ENCODE measurements around the gene MAGED4.
"Not testable (repeated sequence)": the region's sequence is repeated elsewhere in the genome, so short reads cannot be mapped to it uniquely, and the experiment has no call there.

The MAGED4 gene, protein sequence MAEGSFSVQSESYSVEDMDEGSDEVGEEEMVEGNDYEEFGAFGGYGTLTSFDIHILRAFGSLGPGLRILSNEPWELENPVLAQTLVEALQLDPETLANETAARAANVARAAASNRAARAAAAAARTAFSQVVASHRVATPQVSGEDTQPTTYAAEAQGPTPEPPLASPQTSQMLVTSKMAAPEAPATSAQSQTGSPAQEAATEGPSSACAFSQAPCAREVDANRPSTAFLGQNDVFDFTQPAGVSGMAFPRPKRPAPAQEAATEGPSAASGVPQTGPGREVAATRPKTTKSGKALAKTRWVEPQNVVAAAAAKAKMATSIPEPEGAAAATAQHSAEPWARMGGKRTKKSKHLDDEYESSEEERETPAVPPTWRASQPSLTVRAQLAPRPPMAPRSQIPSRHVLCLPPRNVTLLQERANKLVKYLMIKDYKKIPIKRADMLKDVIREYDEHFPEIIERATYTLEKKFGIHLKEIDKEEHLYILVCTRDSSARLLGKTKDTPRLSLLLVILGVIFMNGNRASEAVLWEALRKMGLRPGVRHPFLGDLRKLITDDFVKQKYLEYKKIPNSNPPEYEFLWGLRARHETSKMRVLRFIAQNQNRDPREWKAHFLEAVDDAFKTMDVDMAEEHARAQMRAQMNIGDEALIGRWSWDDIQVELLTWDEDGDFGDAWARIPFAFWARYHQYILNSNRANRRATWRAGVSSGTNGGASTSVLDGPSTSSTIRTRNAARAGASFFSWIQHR

DNA sequence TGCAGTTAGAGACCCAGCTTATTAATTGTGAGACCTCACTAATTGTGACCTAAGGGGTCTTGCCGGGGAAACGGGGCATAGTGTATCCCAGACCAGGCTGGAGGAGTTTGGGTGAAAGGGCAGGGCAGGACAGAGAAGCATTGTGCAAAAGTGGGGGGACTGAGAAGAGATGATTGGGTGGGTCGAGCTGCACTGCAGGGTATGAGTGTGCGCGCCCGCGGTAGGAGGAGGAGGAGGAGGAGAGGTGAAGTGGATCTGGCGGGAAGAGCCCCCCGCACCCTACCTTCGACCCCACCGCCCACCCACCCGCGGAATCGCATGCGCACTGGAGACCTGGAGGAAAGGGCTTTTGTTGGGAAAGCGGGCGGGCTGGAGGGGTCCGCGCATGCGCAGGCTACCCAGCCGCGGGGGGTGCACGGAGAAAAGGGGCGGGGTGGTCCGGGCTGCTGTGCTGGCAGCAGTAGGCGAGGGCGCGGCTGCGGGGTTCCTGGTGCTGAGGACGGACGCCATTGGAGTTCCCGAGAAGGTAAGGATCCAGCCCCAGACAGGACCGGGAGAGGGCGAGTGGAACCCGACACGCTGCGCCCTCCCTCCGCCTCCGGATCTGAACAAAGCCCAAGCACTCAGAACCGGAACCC is at the start of gene MAGED4:
TSS of gene MAGED4 (plus strand) at position 449 of the 638 bp plus-strand sequence. CDS start 1,035 bp downstream, outside the sequence.
- H3K4me3 ChIP-seq (ENCODE audit: low read depth, low read length): not testable (repeated sequence)

DNA sequence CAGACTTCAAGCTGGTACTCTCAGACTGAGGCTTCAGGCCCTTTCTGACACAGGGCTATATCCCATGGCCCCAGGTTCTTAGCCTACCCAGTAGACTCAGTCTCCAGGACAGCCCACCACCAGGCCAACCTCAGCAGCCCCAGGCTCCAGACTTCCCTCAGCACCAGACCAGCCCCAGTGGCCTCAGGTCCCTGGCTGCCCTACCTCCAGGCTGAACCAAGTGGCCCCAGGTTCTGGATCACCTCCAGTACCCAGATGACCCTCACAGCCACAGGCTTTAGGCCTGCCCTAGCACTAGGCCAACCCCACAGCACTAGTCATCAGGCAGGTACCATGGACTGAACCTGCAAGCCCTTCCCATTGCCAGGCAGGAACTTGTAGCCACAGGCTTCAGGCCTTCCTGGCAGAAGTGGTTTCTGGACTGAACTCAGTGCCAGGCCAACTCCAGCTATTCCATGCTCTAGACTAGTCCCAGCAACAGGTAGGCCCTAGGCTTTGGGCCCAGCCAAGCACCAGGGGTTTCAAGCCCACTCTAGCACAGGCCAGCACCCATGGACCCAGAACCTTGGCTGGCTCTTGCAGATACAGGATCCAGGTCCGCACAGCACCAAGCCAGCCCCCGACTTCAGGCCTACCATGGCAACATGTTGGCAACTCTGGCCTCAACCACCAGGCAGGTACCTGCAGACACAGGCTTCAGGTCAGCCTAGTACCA is 45.7 kb upstream of the MAGED4 start:
- H3K4me3 ChIP-seq (ENCODE audit: low read depth, low read length): no peak overlapping the region
- TF ChIP-seq, protein P1, sequence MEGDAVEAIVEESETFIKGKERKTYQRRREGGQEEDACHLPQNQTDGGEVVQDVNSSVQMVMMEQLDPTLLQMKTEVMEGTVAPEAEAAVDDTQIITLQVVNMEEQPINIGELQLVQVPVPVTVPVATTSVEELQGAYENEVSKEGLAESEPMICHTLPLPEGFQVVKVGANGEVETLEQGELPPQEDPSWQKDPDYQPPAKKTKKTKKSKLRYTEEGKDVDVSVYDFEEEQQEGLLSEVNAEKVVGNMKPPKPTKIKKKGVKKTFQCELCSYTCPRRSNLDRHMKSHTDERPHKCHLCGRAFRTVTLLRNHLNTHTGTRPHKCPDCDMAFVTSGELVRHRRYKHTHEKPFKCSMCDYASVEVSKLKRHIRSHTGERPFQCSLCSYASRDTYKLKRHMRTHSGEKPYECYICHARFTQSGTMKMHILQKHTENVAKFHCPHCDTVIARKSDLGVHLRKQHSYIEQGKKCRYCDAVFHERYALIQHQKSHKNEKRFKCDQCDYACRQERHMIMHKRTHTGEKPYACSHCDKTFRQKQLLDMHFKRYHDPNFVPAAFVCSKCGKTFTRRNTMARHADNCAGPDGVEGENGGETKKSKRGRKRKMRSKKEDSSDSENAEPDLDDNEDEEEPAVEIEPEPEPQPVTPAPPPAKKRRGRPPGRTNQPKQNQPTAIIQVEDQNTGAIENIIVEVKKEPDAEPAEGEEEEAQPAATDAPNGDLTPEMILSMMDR (IDR thresholded peaks at IDR 0.05; ENCODE audit: borderline replicate concordance, insufficient read depth, low read depth, low read length): no peak

DNA sequence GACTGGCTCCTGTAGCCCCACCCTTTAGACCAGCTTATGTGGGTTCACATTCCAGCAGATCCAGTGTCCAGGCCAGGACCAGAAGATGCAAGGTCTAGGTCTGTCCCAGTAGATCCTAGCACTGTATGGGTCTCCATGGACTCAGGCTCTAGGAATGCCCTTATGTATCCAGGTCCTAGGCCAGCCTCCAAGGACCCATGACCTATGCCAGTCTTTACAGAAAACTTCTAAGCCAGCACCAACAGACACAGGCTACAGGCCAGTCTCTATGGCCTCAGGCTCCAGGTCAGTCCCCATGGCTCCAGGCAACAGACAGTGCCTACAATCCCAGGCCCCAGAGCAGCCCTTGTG is 45.2 kb upstream of the MAGED4 start:
- H3K4me3 ChIP-seq (ENCODE audit: low read depth, low read length): no peak overlapping the region
- TF ChIP-seq, protein P1 (IDR thresholded peaks at IDR 0.05; ENCODE audit: borderline replicate concordance, insufficient read depth, low read depth, low read length): no peak

DNA sequence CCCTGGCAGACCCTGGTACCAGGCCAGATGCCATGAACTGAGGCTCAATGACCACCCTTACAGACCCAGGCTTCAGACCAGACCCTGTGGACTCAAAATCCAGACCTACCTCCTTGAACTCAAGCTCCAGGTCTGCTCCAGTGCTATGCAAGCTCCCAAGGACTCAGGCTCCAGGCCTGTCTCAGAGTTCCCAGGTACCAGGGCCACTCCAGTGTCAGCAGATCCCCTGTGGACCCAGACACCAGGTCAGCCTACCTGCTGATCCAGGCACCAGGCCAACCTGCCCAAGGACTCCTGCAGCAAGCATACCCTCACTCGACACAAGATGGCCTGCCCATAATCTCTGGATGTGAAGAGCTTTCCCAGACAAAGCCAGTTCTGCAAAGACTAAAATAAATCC is 44.7 kb upstream of the MAGED4 start:
- TF ChIP-seq, protein P1 (IDR thresholded peaks at IDR 0.05; ENCODE audit: borderline replicate concordance, insufficient read depth, low read depth, low read length): no peak

DNA sequence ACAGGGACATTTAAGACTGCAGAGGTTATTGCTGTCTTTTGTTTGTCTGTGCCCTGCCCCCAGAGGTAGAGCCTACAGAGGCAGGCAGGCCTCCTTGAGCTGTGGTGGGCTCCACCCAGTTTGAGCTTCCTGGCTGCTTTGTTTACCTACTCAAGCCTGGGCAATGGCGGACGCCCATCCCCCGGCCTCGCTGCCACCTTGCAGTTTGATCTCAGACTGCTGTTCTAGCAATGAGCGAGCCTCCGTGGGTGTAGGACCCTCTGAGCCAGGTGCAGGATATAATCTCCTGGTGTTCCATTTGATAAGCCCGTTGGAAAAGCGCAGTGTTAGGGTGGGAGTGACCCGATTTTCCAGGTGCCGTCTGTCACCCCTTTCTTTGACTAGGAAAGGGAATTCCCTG is 34.0 kb upstream of the MAGED4 start:
- H3K4me3 ChIP-seq (ENCODE audit: low read depth, low read length): not testable (repeated sequence)

More for the DNA sequence above, 44.7 kb upstream of the MAGED4 start:
- H3K4me3 ChIP-seq (ENCODE audit: low read depth, low read length): no peak overlapping the region

DNA sequence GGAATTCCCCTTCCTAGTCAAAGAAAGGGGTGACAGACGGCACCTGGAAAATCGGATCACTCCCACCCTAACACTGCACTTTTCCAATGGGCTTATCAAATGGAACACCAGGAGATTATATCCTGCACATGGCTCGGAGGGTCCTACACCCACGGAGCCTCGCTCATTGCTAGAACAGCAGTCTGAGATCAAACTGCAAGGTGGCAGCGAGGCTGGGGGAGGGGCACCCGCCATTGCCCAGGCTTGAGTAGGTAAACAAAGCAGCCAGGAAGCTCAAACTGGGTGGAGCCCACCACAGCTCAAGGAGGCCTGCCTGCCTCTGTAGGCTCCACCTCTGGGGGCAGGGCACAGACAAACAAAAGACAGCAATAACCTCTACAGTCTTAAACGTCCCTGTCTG is 24.5 kb upstream of the MAGED4 start:
- not testable (repeated sequence) for H3K4me3 ChIP-seq (ENCODE audit: low read depth, low read length)

DNA sequence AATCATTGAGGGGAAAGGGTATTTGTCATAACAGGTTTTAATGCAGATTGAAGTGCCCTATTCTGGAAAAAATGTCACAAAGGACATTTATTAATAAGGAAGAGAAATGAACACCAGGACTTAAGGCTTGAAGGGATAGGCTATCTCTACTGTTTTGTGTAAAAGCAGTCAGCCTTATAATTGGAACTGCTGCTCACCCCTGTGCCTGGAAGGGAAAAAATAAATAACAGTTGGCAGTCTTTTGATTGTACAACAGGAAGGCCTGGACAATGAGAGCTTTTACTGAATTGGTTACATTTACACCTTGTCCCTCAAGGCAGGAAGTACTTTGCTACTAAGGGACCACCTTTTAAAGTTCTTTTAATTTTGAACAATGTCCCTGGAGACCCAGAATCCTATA is 17.8 kb upstream of the MAGED4 start:
- H3K4me3 ChIP-seq (ENCODE audit: low read depth, low read length): no peak overlapping the region
- TF ChIP-seq, protein P1 (IDR thresholded peaks at IDR 0.05; ENCODE audit: borderline replicate concordance, insufficient read depth, low read depth, low read length): no peak

DNA sequence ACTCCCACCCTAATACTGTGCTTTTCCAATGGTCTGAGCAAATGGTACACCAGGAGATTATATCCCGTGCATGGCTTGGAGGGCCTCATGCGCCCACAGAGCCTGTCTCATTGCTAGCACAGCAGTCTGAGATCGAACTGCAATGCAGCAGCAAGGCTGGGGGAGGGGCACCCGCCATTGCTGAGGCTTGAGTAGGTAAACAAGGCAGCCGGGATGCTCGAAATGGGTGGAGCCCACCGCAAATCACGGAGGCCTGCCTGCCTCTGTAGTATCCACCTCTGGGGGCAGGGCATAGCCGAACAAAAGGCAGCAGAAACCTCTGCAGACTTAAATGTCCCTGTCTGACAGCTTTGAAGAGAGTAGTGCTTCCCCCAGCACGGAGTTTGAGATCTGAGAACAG is 13.6 kb upstream of the MAGED4 start:
- not testable (repeated sequence) for H3K4me3 ChIP-seq (ENCODE audit: low read depth, low read length)

DNA sequence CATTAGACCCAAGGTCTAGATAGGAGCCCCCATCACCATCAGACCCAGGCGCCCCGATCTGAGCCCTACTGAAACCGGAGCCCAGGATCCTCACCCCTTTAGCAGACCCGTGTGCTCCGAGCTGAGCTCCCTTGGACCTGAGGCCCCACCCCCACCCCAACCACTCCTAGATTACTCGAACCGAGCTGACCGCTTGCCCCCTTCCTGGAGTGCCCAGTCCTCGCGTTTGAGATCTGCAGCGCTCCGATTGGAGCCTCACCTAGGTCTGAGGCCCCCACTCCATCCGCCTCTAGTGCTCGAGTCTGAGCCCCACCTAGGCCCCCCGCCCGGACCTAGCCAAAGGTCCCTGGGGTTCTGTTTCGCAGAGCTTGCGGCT is 378 bp downstream of the MAGED4 start:
- not testable (repeated sequence) for H3K4me3 ChIP-seq (ENCODE audit: low read depth, low read length)

DNA sequence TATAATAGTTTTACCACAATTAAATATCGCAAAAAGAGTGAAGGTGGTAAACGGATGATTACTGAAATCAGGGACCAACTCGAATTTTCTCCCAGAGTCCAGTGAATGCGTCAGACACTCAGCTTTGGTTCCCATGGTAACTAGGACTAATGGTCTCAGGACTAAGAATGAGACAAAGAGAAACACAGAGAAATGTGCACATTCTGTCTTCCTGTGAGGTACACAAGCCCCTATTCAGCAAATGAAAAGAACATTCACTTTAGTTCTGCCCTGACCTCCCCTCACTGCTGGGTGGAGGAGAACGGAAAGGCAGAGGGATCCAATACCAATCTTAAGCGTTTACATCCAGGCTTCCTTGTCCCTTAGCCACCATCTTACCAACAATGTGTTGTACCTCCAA is 26.7 kb downstream of the MAGED4 start:
- not testable (repeated sequence) for H3K4me3 ChIP-seq (ENCODE audit: low read depth, low read length)

All from GM12875 (cell line).